H1 (cell line): ENCODE data around the gene SCN2B. TPM values are rescaled to one million over a fixed set of nuclear protein-coding genes. Genes with fewer than 3 reads are reported as not detected.

ENCODE experiments used
- ASH2L ChIP-seq: fragments of 200-600, 300-600 bp; sonication (generic); IDR thresholded peaks from one replicate; pipeline ENCODE4 v1.7.1; 2017; ENCODE audit warnings: low read length
- BRCA1 ChIP-seq: IDR thresholded peaks from 2 replicates; pipeline ENCODE4 v1.6.1; 2012; ENCODE audit warnings: low read depth, low read length, improper control_type of control experiment
- CEBPB ChIP-seq: IDR thresholded peaks from 2 replicates; pipeline ENCODE4 v1.6.1; 2012; ENCODE audit warnings: low read depth, low read length
- CREB1 ChIP-seq: IDR thresholded peaks from 2 replicates; pipeline ENCODE4 v1.6.1; 2012; ENCODE audit warnings: inconsistent platforms
- CTCF ChIP-seq, 3 experiments: IDR thresholded peaks; 1 replicate in 2 of 3; 2 replicates in 1 of 3; pipeline versions ENCODE4 v1.5.1 to v1.6.1; 2011; ENCODE audit warnings: low read length in 3 of 3, mild to moderate bottlenecking in 3 of 3, inconsistent platforms in 2 of 3, low read depth in 1 of 3, moderate library complexity in 1 of 3; ENCODE audit not compliant: insufficient read depth in 1 of 3; ENCODE audit errors: control extremely low read depth in 1 of 3
- POLR2A ChIP-seq, 2 experiments: IDR thresholded peaks; 1 replicate in 1 of 2; 2 replicates in 1 of 2; pipeline ENCODE4 v1.6.1; 2011; ENCODE audit warnings: low read depth in 2 of 2, low read length in 2 of 2, mild to moderate bottlenecking in 2 of 2; ENCODE audit errors: control extremely low read depth in 1 of 2
- RXRA ChIP-seq: IDR thresholded peaks from 2 replicates; pipeline ENCODE4 v1.6.1; 2011; ENCODE audit warnings: low read depth, mild to moderate bottlenecking, low read length, moderate library complexity; ENCODE audit not compliant: insufficient read depth
- SP2 ChIP-seq: IDR thresholded peaks from 2 replicates; pipeline ENCODE4 v1.6.1; 2012; ENCODE audit warnings: mild to moderate bottlenecking, low read length, inconsistent platforms
- polyA plus RNA-seq, 7 experiments: library from polyadenylated mRNA; depleted of rRNA in 3 of 7; stranded (reverse) in 5 of 7; unstranded in 2 of 7; fragments of >200 nt in 5 of 7; fragments of 200-250 nt in 2 of 7; gene quantifications; 1 replicate in 5 of 7; 2 replicates in 1 of 7; 4 replicates in 1 of 7; pipeline versions ENCODE4 v1.2.1 to v1.2.3, GENCODE V29; 2011 to 2013; ENCODE audit warnings: missing spikeins in 2 of 7, mixed read lengths in 2 of 7
- total RNA-seq: library from RNA; stranded (reverse); fragmentation: NEBNext Ultra II Directional; extraction: Animal tissue kit (Norgen Biotek cat#: 25700); gene quantifications from 2 replicates; pipeline ENCODE4 v1.2.1, GENCODE V29; 2021
- TF ChIP-seq, protein P1 (sequence below): fragments of 300-600 bp; sonication (generic); IDR thresholded peaks from 2 replicates; pipeline ENCODE4 v1.7.1; 2012; ENCODE audit warnings: low read length, moderate library complexity, mild to moderate bottlenecking, inconsistent platforms; ENCODE audit not compliant: insufficient replicate concordance

SCN2B gene
- total and polyA plus RNA-seq, 2 of the 8 experiments (the other 6 are each of a cell fraction or from before 2014, with no cell fraction given): 0.14 to 0.24 TPM

GRCh38 chr11:118162846-118163245 is 13.6 kb downstream of the SCN2B start (continued):
- TF ChIP-seq, protein P1, sequence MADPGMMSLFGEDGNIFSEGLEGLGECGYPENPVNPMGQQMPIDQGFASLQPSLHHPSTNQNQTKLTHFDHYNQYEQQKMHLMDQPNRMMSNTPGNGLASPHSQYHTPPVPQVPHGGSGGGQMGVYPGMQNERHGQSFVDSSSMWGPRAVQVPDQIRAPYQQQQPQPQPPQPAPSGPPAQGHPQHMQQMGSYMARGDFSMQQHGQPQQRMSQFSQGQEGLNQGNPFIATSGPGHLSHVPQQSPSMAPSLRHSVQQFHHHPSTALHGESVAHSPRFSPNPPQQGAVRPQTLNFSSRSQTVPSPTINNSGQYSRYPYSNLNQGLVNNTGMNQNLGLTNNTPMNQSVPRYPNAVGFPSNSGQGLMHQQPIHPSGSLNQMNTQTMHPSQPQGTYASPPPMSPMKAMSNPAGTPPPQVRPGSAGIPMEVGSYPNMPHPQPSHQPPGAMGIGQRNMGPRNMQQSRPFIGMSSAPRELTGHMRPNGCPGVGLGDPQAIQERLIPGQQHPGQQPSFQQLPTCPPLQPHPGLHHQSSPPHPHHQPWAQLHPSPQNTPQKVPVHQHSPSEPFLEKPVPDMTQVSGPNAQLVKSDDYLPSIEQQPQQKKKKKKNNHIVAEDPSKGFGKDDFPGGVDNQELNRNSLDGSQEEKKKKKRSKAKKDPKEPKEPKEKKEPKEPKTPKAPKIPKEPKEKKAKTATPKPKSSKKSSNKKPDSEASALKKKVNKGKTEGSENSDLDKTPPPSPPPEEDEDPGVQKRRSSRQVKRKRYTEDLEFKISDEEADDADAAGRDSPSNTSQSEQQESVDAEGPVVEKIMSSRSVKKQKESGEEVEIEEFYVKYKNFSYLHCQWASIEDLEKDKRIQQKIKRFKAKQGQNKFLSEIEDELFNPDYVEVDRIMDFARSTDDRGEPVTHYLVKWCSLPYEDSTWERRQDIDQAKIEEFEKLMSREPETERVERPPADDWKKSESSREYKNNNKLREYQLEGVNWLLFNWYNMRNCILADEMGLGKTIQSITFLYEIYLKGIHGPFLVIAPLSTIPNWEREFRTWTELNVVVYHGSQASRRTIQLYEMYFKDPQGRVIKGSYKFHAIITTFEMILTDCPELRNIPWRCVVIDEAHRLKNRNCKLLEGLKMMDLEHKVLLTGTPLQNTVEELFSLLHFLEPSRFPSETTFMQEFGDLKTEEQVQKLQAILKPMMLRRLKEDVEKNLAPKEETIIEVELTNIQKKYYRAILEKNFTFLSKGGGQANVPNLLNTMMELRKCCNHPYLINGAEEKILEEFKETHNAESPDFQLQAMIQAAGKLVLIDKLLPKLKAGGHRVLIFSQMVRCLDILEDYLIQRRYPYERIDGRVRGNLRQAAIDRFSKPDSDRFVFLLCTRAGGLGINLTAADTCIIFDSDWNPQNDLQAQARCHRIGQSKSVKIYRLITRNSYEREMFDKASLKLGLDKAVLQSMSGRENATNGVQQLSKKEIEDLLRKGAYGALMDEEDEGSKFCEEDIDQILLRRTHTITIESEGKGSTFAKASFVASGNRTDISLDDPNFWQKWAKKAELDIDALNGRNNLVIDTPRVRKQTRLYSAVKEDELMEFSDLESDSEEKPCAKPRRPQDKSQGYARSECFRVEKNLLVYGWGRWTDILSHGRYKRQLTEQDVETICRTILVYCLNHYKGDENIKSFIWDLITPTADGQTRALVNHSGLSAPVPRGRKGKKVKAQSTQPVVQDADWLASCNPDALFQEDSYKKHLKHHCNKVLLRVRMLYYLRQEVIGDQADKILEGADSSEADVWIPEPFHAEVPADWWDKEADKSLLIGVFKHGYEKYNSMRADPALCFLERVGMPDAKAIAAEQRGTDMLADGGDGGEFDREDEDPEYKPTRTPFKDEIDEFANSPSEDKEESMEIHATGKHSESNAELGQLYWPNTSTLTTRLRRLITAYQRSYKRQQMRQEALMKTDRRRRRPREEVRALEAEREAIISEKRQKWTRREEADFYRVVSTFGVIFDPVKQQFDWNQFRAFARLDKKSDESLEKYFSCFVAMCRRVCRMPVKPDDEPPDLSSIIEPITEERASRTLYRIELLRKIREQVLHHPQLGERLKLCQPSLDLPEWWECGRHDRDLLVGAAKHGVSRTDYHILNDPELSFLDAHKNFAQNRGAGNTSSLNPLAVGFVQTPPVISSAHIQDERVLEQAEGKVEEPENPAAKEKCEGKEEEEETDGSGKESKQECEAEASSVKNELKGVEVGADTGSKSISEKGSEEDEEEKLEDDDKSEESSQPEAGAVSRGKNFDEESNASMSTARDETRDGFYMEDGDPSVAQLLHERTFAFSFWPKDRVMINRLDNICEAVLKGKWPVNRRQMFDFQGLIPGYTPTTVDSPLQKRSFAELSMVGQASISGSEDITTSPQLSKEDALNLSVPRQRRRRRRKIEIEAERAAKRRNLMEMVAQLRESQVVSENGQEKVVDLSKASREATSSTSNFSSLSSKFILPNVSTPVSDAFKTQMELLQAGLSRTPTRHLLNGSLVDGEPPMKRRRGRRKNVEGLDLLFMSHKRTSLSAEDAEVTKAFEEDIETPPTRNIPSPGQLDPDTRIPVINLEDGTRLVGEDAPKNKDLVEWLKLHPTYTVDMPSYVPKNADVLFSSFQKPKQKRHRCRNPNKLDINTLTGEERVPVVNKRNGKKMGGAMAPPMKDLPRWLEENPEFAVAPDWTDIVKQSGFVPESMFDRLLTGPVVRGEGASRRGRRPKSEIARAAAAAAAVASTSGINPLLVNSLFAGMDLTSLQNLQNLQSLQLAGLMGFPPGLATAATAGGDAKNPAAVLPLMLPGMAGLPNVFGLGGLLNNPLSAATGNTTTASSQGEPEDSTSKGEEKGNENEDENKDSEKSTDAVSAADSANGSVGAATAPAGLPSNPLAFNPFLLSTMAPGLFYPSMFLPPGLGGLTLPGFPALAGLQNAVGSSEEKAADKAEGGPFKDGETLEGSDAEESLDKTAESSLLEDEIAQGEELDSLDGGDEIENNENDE: no peak
- TF ChIP-seq BRCA1 (no peak), CEBPB (no peak), POLR2A (IDR thresholded peaks at IDR 0.05; ENCODE audit: control extremely low read depth in 1 of 2, low read depth in 2 of 2, low read length in 2 of 2) (no peak), ASH2L (no peak), RXRA (no peak), CTCF (IDR thresholded peaks at IDR 0.05; ENCODE audit: control extremely low read depth in 1 of 3, insufficient read depth in 1 of 3, low read depth in 1 of 3, low read length in 3 of 3) (no peak), CREB1 (no peak), SP2 (no peak)
